Measurements from ENCODE around the gene CTIF. TPM values are rescaled to one million over a fixed set of nuclear protein-coding genes. Genes with fewer than 3 reads are reported as not detected.

Gene CTIF
- total RNA-seq, 6 experiments from 2014 or later = 77.6 to 100 (median 79.2) TPM

DNA sequence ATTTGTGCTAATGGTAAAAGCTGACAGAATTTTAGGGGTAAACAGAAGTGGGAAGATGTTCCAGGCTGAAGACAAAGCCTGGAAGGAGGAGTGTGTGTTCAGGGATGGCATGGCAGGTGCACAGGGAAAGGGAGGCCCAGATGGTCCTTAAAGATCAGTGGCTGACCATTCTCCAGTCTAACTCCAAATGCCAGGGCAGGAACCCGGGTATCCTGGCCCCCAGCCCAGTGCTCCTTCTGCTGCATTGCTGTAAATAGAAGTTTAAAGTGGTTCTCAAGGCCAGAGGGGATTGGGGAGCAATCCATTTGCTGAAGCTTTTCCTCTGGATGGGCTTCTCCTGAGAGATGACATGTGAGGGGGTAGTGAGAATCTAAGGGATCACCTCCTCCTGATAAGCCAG lies 158.6 kb downstream of the CTIF start:
- Mint-ChIP-seq H3K4me1 (ENCODE audit: low read depth) (peaks cover 23% of the 10 kb centered on the region), H3K27me3 (ENCODE audit: insufficient read depth) (peaks cover 1% of the 10 kb centered on the region), H3K9me3 (no peaks in the 10 kb centered on the region), H3K36me3 (ENCODE audit: low read depth) (peaks cover 23% of the 10 kb centered on the region), H3K4me3 (no peak overlapping the region), H3K27ac (no peak overlapping the region)
- TF ChIP-seq, protein P1, sequence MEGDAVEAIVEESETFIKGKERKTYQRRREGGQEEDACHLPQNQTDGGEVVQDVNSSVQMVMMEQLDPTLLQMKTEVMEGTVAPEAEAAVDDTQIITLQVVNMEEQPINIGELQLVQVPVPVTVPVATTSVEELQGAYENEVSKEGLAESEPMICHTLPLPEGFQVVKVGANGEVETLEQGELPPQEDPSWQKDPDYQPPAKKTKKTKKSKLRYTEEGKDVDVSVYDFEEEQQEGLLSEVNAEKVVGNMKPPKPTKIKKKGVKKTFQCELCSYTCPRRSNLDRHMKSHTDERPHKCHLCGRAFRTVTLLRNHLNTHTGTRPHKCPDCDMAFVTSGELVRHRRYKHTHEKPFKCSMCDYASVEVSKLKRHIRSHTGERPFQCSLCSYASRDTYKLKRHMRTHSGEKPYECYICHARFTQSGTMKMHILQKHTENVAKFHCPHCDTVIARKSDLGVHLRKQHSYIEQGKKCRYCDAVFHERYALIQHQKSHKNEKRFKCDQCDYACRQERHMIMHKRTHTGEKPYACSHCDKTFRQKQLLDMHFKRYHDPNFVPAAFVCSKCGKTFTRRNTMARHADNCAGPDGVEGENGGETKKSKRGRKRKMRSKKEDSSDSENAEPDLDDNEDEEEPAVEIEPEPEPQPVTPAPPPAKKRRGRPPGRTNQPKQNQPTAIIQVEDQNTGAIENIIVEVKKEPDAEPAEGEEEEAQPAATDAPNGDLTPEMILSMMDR (IDR thresholded peaks at IDR 0.05) = no peak
- DNase-seq = no peak

DNA sequence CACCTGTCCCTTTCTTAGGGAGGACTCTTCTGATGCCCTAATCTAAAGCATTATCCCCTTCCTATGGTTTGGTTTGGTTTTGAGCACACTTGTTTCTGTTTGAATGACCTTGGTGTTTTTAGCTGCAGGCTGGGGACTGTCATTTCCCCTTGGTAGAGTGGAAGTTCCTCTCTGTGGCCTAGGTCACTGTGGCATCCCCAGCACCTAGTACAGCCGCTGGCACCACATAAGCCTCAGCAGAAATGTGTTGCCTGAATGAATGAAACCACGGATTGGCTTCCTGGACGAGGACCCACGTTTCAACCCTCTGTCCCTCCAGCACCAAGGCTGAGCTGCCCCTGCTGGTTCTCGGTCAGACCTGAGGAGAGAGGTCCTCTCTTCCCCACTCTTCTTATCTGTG lies 159.9 kb downstream of the CTIF start:
- TF ChIP-seq, protein P1 (IDR thresholded peaks at IDR 0.05) = no peak
- H3K36me3 Mint-ChIP-seq (ENCODE audit: low read depth) = peaks cover 23% of the 10 kb centered on the region
- H3K27me3 Mint-ChIP-seq (ENCODE audit: insufficient read depth) = peaks cover 1% of the 10 kb centered on the region
- no peak overlapping the region for H3K4me3 Mint-ChIP-seq
- no peak for DNase-seq
- H3K9me3 Mint-ChIP-seq = no peaks in the 10 kb centered on the region
- no peak overlapping the region for H3K27ac Mint-ChIP-seq
- H3K4me1 Mint-ChIP-seq (ENCODE audit: low read depth) = peaks cover 13% of the 10 kb centered on the region

DNA sequence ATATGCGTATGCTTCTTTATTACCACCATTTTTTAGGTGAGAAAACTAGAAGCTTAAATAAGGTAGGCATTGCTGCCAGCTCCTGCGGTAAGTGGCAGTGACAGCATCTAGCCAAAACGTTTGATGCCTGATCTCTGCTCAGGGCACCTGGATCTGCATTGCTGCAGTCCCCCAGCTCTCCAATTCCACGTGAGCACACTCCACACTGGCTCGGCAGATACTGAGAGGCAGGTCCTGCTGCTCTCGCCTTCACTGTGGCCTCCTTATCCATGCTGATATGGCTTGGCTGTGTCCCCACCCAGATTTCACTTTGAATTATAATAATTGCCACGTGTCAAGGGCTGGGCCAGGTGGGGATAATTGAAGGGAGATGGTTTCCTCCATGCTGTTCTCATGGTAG lies 160.9 kb downstream of the CTIF start:
- no peak overlapping the region for H3K27ac Mint-ChIP-seq
- DNase-seq = no peak
- H3K4me1 Mint-ChIP-seq (ENCODE audit: low read depth) = peaks cover 4% of the 10 kb centered on the region
- peaks cover 1% of the 10 kb centered on the region for H3K27me3 Mint-ChIP-seq (ENCODE audit: insufficient read depth)
- no peaks in the 10 kb centered on the region for H3K9me3 Mint-ChIP-seq
- peaks cover 16% of the 10 kb centered on the region for H3K36me3 Mint-ChIP-seq (ENCODE audit: low read depth)
- H3K4me3 Mint-ChIP-seq = no peak overlapping the region
- TF ChIP-seq, protein P1 (IDR thresholded peaks at IDR 0.05) = no peak

DNA sequence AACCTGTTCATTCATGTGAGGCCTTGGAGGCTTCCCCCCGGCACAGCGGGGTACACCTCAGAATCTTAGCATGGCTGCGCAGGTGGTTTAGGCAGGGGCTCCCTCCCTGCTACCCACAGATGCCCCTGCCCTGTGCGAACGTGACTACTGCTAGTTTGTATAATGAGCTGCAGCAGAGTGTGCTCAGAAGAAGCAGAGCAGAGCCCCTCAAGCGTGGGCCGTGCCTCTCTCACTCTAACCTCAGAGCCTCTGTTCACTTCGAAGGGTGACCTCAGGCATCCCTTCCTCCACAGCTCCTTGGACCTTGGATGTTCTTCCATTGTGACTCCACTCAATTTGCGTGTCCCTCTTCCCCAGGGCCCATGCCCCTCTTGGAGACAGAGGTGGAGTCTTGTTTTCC lies 161.6 kb downstream of the CTIF start:
- Mint-ChIP-seq H3K36me3 (ENCODE audit: low read depth) (peaks cover 16% of the 10 kb centered on the region), H3K9me3 (no peaks in the 10 kb centered on the region), H3K27ac (no peak overlapping the region), H3K4me3 (no peak overlapping the region), H3K27me3 (ENCODE audit: insufficient read depth) (peaks cover 1% of the 10 kb centered on the region), H3K4me1 (ENCODE audit: low read depth) (no peaks in the 10 kb centered on the region; the same call in 1 of the 2 replicates)
- TF ChIP-seq, protein P1 (IDR thresholded peaks at IDR 0.05) = no peak
- no peak for DNase-seq

DNA sequence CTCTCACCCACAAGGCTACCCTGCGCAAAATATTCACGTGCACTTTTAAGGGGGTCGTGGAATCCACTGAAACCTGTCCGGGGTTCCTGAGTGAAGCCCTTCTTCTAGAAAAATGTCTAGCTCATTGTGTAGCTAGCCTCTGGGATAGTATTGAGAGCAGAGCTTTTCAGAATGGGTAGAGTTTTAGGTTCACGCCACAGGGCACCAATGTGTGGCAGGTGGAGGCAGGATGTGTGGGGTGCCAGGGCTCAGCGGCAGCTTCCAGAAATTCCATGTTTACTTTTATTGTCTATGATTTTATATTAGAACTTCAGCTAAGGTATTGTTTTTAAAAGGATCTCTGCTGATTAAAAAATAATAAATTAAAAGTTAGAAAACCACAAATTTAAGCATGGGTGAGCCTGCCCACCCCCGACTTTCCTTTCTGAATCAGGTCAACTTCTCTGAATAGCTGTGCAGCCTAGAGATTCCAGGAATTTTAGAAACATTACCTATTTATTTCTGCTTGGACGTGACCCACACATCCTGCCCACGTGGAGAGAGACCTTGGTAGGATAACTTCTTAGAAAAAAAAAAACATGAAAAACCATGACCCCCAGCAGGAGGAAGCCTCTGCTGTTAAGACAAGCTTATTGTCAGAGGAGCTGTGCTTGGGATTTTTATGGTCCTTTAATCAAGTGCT lies 163.7 kb downstream of the CTIF start:
- no peaks in the 10 kb centered on the region; the same call in 1 of the 2 replicates for H3K4me1 Mint-ChIP-seq (ENCODE audit: low read depth)
- TF ChIP-seq, protein P1 (IDR thresholded peaks at IDR 0.05) = no peak
- H3K27ac Mint-ChIP-seq = no peak overlapping the region
- H3K36me3 Mint-ChIP-seq (ENCODE audit: low read depth) = peaks cover 15% of the 10 kb centered on the region
- H3K27me3 Mint-ChIP-seq (ENCODE audit: insufficient read depth) = peaks cover 1% of the 10 kb centered on the region
- H3K9me3 Mint-ChIP-seq = no peaks in the 10 kb centered on the region
- DNase-seq = no peak
- no peak overlapping the region for H3K4me3 Mint-ChIP-seq
